Thyroid gland (tissue), 4 donors: ENCODE data around the gene PNKD. TPM values are rescaled to one million over a fixed set of nuclear protein-coding genes. Genes with fewer than 3 reads are reported as not detected.

Source experiments
- DNase-seq, 2 donors: peaks; one replicate each; pipeline ENCODE4 v3.0.0-alpha.2; 2019
- H3K27ac ChIP-seq, 3 donors: fragments of 200-600 bp; sonication (generic); 1 replicate in 2 of 3; 2 replicates in 1 of 3; pipeline ENCODE4 v1.5.1; 2016 to 2019; ENCODE audit warnings: mild to moderate bottlenecking in 1 of 3, moderate library complexity in 1 of 3
- H3K27me3 ChIP-seq: fragments of 200-600 bp; sonication (generic); one replicate; pipeline ENCODE4 v1.5.1; 2019
- H3K36me3 ChIP-seq, 2 donors: fragments of 200-600 bp; sonication (generic); one replicate each; pipeline ENCODE4 v1.5.1; 2016 to 2019
- H3K4me1 ChIP-seq, 2 donors: fragments of 200-600 bp; sonication (generic); one replicate each; pipeline ENCODE4 v1.5.1; 2017 to 2019
- H3K4me3 ChIP-seq, 3 donors: fragments of 200-600 bp; sonication (generic); replicated peaks in 1 of 3; 1 replicate in 2 of 3; 2 replicates in 1 of 3; pipeline ENCODE4 v1.5.1; 2016; ENCODE audit warnings: mild to moderate bottlenecking in 1 of 3
- H3K9me3 ChIP-seq: fragments of 200-600 bp; sonication (generic); one replicate; pipeline ENCODE4 v1.5.1; 2017
- CTCF ChIP-seq, 6 experiments: fragments of 200-600 bp in 3 of 6; fragments of 450-650 bp in 3 of 6; sonication (generic) in 3 of 6; IDR thresholded peaks; one replicate each; pipeline ENCODE4 v1.5.1; 2016 to 2019; ENCODE audit warnings: antibody characterized with exemption in 6 of 6, mild to moderate bottlenecking in 2 of 6, inconsistent platforms in 1 of 6, moderate library complexity in 1 of 6
- POLR2A ChIP-seq, 2 donors: fragments of 450-650 bp; IDR thresholded peaks; one replicate each; pipeline ENCODE4 v1.6.1; 2017; ENCODE audit warnings: antibody characterized with exemption in 2 of 2, mild to moderate bottlenecking in 2 of 2, moderate library complexity in 1 of 2
- WGBS, 2 donors: methylation state at CpG; one replicate each; pipeline ENCODE4 v1.1.5; 2017; 5-methylcytosine and 5-hydroxymethylcytosine counted together
- intact Hi-C: fragments of 100-400 bp; cut with DNase I; formaldehyde crosslinking; loops from one replicate; pipeline ENCODE4 v1.15.1; 2023
- total RNA-seq, 4 donors: library from RNA; depleted of rRNA; stranded (reverse); fragments of >200 nt; gene quantifications; one replicate each; pipeline ENCODE4 v1.2.3, GENCODE V29; 2016

Gene PNKD
- total RNA-seq, 4 donors from 2014 or later, result 57.0 to 110 (median 81.8) TPM

- Histone ChIP-seq H3K27me3 (no peaks in the 10 kb centered on the region), H3K36me3 (no peaks in the 10 kb centered on the region), H3K4me1 (peaks cover 43 to 69% of the 10 kb centered on the region in 2 donors), H3K27ac (peak overlapping the region; percentile 94 to 100 (median 97)), H3K4me3 (peak overlapping the region; percentile 19 to 55 (median 34)), H3K9me3 (no peaks in the 10 kb centered on the region)
- DNase-seq, result peak; percentile 89 to 92
- intact Hi-C loops, result no loop called here
- 7 to 20% methylated on average over 13 to 45 of the region's 60 CpGs for WGBS, 2 donors
- TF ChIP-seq CTCF (IDR thresholded peaks at IDR 0.05) (peak in 1 of 6 experiments; percentile 12), POLR2A (IDR thresholded peaks at IDR 0.05) (peak; percentile 88 to 98)
Measured at GRCh38 chr2:218367415-218368149, 97.3 kb downstream of the PNKD start.

DNA sequence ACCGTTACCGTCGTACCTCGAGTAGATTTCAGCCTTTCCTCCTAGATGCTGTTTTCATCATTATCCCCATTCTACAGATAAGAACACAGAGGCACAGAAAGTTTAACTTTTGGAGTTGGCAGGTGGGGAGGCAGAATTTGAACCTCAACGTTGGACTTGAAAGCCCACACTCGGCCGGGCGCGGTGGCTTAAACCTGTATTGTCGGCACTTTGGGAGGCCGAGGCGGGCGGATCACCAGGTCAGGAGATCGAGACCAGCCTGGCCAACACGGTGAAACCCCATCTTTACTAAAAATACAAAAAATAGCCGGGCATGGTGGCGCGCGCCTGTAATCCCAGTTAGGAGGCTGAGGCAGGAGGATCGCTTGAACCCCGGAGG lies 97.8 kb downstream of the PNKD start:
- intact Hi-C loops, result no loop called here
- 61 to 68% methylated on average over 21 of the region's 21 CpGs for WGBS, 2 donors
- H3K9me3 ChIP-seq, result no peaks in the 10 kb centered on the region

DNA sequence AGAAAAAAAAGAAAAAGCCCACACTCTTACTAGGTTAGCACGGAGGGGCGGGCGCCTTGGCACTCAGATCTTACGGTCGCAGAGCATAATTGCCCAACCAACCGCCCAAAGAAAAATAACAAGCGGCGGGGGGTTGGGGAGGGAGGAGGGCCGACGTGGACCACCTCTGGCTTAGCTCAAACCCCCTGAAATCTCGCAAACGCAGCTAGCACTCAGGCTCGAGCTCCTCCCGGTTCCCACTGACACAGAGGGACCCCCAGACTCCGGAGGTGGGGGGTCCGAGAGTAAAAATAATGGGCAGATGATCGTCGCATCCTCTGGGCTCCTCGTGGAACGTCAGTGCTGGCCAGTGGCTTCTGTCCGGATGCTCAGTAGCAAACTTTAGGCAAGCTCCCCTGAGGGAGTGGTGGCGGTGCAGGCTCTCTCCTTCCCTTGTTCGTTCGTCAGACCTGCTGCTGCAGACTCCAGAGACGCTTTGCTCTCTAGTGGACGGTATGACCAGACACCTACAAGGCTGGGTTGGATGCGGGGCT lies 98.4 kb downstream of the PNKD start:
- H3K4me3 ChIP-seq, result no peak overlapping the region
- DNase-seq, result peak; percentile 67 to 76
- no peak for TF ChIP-seq CTCF (IDR thresholded peaks at IDR 0.05)
- peak in 1 of 2 donors; percentile 47 for TF ChIP-seq POLR2A (IDR thresholded peaks at IDR 0.05)
- intact Hi-C loops, result no loop called here
- peaks cover 39 to 61% of the 10 kb centered on the region in 2 donors for H3K4me1 ChIP-seq
- H3K9me3 ChIP-seq, result no peaks in the 10 kb centered on the region
- no peaks in the 10 kb centered on the region for H3K36me3 ChIP-seq
- H3K27ac ChIP-seq, result peak overlapping the region; percentile 94 to 100 (median 97)
- H3K27me3 ChIP-seq, result no peaks in the 10 kb centered on the region
- WGBS, 2 donors, result 12 to 34% methylated on average over 26 to 27 of the region's 27 CpGs

More for the DNA sequence above, 97.8 kb downstream of the PNKD start:
- TF ChIP-seq POLR2A (IDR thresholded peaks at IDR 0.05) (no peak), CTCF (IDR thresholded peaks at IDR 0.05) (no peak)
- peak overlapping the region; percentile 94 to 100 (median 97) for H3K27ac ChIP-seq
- H3K27me3 ChIP-seq, result no peaks in the 10 kb centered on the region
- no peak for DNase-seq
- peaks cover 43 to 66% of the 10 kb centered on the region in 2 donors for H3K4me1 ChIP-seq
- no peaks in the 10 kb centered on the region for H3K36me3 ChIP-seq
- H3K4me3 ChIP-seq, result peak overlapping the region; percentile 19 to 55 (median 34)

GRCh38 chr2:218369330-218369729 lies 99.0 kb downstream of the PNKD start:
- intact Hi-C loops, result no loop called here
- 20 to 28% methylated on average over 2 of the region's 2 CpGs for WGBS, 2 donors

More at GRCh38 chr2:218369330-218369729, 99.0 kb downstream of the PNKD start:
- Histone ChIP-seq H3K36me3 (no peaks in the 10 kb centered on the region), H3K27me3 (no peaks in the 10 kb centered on the region), H3K4me3 (no peak overlapping the region), H3K9me3 (no peaks in the 10 kb centered on the region), H3K4me1 (peaks cover 33 to 55% of the 10 kb centered on the region in 2 donors), H3K27ac (peak overlapping the region; percentile 94 to 100 (median 97))
- TF ChIP-seq POLR2A (IDR thresholded peaks at IDR 0.05) (no peak), CTCF (IDR thresholded peaks at IDR 0.05) (peak in 3 of 6 experiments; percentile 12 to 56 (median 20))
- peak; percentile 75 to 81 for DNase-seq
